MM.1S (cell line): ENCODE data around the gene USP9Y.

Experiments used
- DNase-seq: peaks from one replicate; pipeline ENCODE4 v3.0.0-alpha.2; 2015
- H2AFZ ChIP-seq: fragments of 300-600 bp; sonication (generic); 2 replicates; pipeline ENCODE4 v1.6.0; 2016; ENCODE audit warnings: antibody characterized with exemption, low read length
- H3F3A ChIP-seq: fragments of 300-600 bp; sonication (generic); 2 replicates; pipeline ENCODE4 v1.6.1; 2016; ENCODE audit warnings: mild to moderate bottlenecking, antibody characterized with exemption, low read length, moderate library complexity, mixed read lengths; ENCODE audit not compliant: insufficient read depth
- H3K27ac ChIP-seq: fragments of 300-600 bp; sonication (generic); 2 replicates; pipeline ENCODE4 v1.5.1; 2016; ENCODE audit warnings: mild to moderate bottlenecking, low read length
- H3K27me3 ChIP-seq: fragments of 300-600 bp; sonication (generic); replicated peaks from 2 replicates; pipeline ENCODE4 v1.6.0; 2016; ENCODE audit warnings: low read length; ENCODE audit not compliant: insufficient read depth
- H3K36me3 ChIP-seq: fragments of 300-600 bp; sonication (generic); replicated peaks from 2 replicates; pipeline ENCODE4 v1.6.1; 2016; ENCODE audit warnings: mild to moderate bottlenecking, low read length, mixed read lengths; ENCODE audit not compliant: insufficient read depth
- H3K4me1 ChIP-seq: fragments of 300-600 bp; sonication (generic); 2 replicates; pipeline ENCODE4 v1.6.1; 2016; ENCODE audit warnings: low read length, mixed read lengths
- H3K4me2 ChIP-seq: fragments of 300-600 bp; sonication (generic); 2 replicates; pipeline ENCODE4 v1.6.0; 2016; ENCODE audit warnings: low read depth, low read length
- H3K4me3 ChIP-seq: fragments of 300-600 bp; sonication (generic); 2 replicates; pipeline ENCODE4 v1.5.1; 2016; ENCODE audit warnings: low read length, mixed read lengths
- H3K79me2 ChIP-seq: fragments of 300-600 bp; sonication (generic); 2 replicates; pipeline ENCODE4 v1.6.1; 2016; ENCODE audit warnings: mixed run types, low read length, mixed read lengths
- H3K9ac ChIP-seq: fragments of 300-600 bp; sonication (generic); 2 replicates; pipeline ENCODE4 v1.6.1; 2016; ENCODE audit warnings: low read length, mixed read lengths
- H3K9me2 ChIP-seq: fragments of 300-600 bp; sonication (generic); replicated peaks from 2 replicates; pipeline ENCODE4 v1.6.1; 2016; ENCODE audit warnings: mild to moderate bottlenecking, low read length, mixed read lengths; ENCODE audit not compliant: insufficient read depth
- H3K9me3 ChIP-seq: fragments of 300-600 bp; sonication (generic); replicated peaks from 2 replicates; pipeline ENCODE4 v1.6.1; 2016; ENCODE audit warnings: mild to moderate bottlenecking, low read length, mixed read lengths; ENCODE audit not compliant: insufficient read depth
- H4K20me1 ChIP-seq: fragments of 300-600 bp; sonication (generic); 2 replicates; pipeline ENCODE4 v1.6.1; 2016; ENCODE audit warnings: mild to moderate bottlenecking, low read length, moderate library complexity, mixed read lengths; ENCODE audit not compliant: insufficient read depth
- EZH2 ChIP-seq: fragments of 300-600 bp; sonication (generic); optimal IDR thresholded peaks from 2 replicates; pipeline ENCODE3; 2017; ENCODE audit warnings: low read depth, mild to moderate bottlenecking, antibody characterized with exemption, low read length, mixed read lengths
- EZH2phosphoT487 ChIP-seq: fragments of 300-600 bp; sonication (generic); IDR thresholded peaks from 2 replicates; pipeline ENCODE4 v1.6.1; 2018; ENCODE audit warnings: antibody characterized with exemption, low read length
- TF ChIP-seq, protein P1 (sequence below): fragments of 300-600 bp; sonication (generic); IDR thresholded peaks from 2 replicates; pipeline ENCODE4 v1.5.1; 2016; ENCODE audit warnings: antibody characterized with exemption, low read length, mixed read lengths

Gene USP9Y

GRCh38 chrY:12808046-12808445, 107.0 kb downstream of the USP9Y start:
- Histone ChIP-seq H3K27me3 (no peaks in the 10 kb centered on the region), H3K36me3 (no peaks in the 10 kb centered on the region), H2AFZ (no peak overlapping the region), H3K27ac (no peak overlapping the region), H4K20me1 (no peaks in the 10 kb centered on the region), H3K9me3 (no peaks in the 10 kb centered on the region), H3F3A (no peaks in the 10 kb centered on the region), H3K9ac (no peak overlapping the region), H3K79me2 (no peaks in the 10 kb centered on the region), H3K9me2 (no peaks in the 10 kb centered on the region), H3K4me3 (no peak overlapping the region), H3K4me1 (no peaks in the 10 kb centered on the region), H3K4me2 (no peak overlapping the region)
- TF ChIP-seq, protein P1, sequence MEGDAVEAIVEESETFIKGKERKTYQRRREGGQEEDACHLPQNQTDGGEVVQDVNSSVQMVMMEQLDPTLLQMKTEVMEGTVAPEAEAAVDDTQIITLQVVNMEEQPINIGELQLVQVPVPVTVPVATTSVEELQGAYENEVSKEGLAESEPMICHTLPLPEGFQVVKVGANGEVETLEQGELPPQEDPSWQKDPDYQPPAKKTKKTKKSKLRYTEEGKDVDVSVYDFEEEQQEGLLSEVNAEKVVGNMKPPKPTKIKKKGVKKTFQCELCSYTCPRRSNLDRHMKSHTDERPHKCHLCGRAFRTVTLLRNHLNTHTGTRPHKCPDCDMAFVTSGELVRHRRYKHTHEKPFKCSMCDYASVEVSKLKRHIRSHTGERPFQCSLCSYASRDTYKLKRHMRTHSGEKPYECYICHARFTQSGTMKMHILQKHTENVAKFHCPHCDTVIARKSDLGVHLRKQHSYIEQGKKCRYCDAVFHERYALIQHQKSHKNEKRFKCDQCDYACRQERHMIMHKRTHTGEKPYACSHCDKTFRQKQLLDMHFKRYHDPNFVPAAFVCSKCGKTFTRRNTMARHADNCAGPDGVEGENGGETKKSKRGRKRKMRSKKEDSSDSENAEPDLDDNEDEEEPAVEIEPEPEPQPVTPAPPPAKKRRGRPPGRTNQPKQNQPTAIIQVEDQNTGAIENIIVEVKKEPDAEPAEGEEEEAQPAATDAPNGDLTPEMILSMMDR = no peak
- TF ChIP-seq EZH2 (no peak), EZH2phosphoT487 (no peak)
- no peak for DNase-seq

DNA sequence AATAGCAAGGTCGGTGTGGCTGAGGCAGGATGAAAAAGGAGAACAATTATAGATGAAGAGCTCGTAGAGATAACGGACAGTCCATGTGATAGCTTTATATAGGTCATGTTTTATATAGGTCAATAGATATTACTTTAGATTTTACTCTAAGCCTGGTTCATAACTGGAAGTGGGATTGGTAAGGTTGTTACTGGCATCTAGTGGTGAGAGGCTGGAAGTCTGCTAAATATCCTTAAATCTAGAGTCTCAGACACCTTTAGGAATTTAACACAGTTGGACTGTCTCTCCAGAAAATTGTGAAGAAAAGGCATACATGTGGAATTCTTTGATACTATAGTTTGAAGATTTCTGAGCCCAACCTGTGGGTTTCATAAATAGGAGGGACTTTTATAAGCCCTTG, 108.0 kb downstream of the USP9Y start:
- no peak for DNase-seq
- H3K9me2 ChIP-seq = no peaks in the 10 kb centered on the region
- H3K4me3 ChIP-seq = no peak overlapping the region
- H3K9me3 ChIP-seq = no peaks in the 10 kb centered on the region
- TF ChIP-seq EZH2phosphoT487 (no peak), EZH2 (no peak)
- TF ChIP-seq, protein P1 = no peak
- no peak overlapping the region for H3K9ac ChIP-seq
- H3K4me1 ChIP-seq = no peaks in the 10 kb centered on the region
- no peak overlapping the region for H2AFZ ChIP-seq
- H3K27me3 ChIP-seq = no peaks in the 10 kb centered on the region
- H3F3A ChIP-seq = no peaks in the 10 kb centered on the region
- H4K20me1 ChIP-seq = no peaks in the 10 kb centered on the region
- no peak overlapping the region for H3K4me2 ChIP-seq
- H3K27ac ChIP-seq = no peak overlapping the region
- H3K36me3 ChIP-seq = no peaks in the 10 kb centered on the region
- H3K79me2 ChIP-seq = no peaks in the 10 kb centered on the region

- H3K27ac ChIP-seq = no peak overlapping the region
- no peaks in the 10 kb centered on the region for H3K4me1 ChIP-seq
- no peak overlapping the region for H3K4me3 ChIP-seq
Observed at GRCh38 chrY:12823408-12823807, 122.4 kb downstream of the USP9Y start.

More at GRCh38 chrY:12823408-12823807, 122.4 kb downstream of the USP9Y start:
- Histone ChIP-seq H3F3A (no peaks in the 10 kb centered on the region), H3K9me3 (no peaks in the 10 kb centered on the region), H3K27me3 (no peaks in the 10 kb centered on the region), H3K36me3 (no peaks in the 10 kb centered on the region), H2AFZ (no peak overlapping the region), H4K20me1 (no peaks in the 10 kb centered on the region), H3K79me2 (no peaks in the 10 kb centered on the region), H3K9me2 (no peaks in the 10 kb centered on the region), H3K4me2 (no peak overlapping the region), H3K9ac (no peak overlapping the region)
- DNase-seq = no peak
- TF ChIP-seq EZH2phosphoT487 = no peak
- TF ChIP-seq, protein P1 = no peak
